NCI-H2107 (cell line): ENCODE measurements around the gene GPANK1.
A peak's percentile ranks its signal among the peaks of the same experiment; 100 is the strongest.
"Not testable (repeated sequence)": the region's sequence is repeated elsewhere in the genome, so short reads cannot be mapped to it uniquely, and the experiment has no call there.

Experiments used
- DNase-seq: peaks from one replicate; lab custom pipeline; 2025; lab: John Stamatoyannopoulos, UW

The GPANK1 gene

GRCh38 chr6:31664790-31665500, at the start of gene GPANK1:
GPANK1 (minus strand) TSS chr6:31664997; CDS start chr6:31664478, 519 bp downstream.
- peak; percentile 79 for DNase-seq

GRCh38 chr6:31713991-31714684, 49.3 kb upstream of the GPANK1 start:
- no peak for DNase-seq

- DNase-seq = no peak
These were observed 48.7 kb upstream of the GPANK1 start for GRCh38 chr6:31713465-31713864.

DNA sequence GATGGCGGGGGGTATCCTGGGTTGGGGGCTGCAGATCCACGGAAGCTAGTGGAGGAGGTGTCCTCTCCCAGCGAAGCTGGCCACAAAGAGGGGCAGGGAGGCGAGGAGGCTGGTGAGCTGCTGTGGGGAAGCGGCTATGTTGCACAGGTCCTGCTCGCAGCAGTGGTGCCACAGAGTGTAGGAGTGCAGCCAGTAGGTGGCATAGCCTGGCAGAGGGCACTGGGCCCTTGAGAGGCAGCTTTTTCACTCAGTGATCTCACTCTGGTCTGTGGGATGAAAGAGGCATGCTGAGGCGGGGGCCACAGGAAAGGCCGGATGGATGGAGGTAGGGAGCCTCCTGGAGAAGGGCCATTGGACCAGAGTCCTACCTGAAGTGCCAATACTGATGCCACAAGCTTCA, 47.5 kb upstream of the GPANK1 start:
- no peak for DNase-seq

DNA sequence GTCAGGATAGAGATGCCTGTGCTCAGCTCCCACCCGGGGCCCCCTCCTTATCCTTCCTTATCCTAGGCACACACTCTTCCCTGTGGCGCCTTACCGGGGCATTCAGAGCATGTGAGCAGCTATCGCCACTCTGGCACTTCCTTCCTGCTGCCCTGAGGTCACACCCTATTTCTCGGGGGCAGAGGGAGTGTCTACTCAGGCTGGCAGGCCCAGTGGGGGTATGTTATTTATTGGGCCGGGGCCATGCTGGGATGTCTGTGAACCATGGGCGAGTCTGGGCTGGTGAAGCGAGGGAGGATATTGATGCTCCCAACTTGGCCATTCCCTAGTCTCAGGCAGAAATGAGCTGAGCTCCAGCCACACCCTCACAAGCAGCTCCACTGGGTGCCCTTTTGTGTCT, 46.4 kb upstream of the GPANK1 start:
- no peak for DNase-seq

DNA sequence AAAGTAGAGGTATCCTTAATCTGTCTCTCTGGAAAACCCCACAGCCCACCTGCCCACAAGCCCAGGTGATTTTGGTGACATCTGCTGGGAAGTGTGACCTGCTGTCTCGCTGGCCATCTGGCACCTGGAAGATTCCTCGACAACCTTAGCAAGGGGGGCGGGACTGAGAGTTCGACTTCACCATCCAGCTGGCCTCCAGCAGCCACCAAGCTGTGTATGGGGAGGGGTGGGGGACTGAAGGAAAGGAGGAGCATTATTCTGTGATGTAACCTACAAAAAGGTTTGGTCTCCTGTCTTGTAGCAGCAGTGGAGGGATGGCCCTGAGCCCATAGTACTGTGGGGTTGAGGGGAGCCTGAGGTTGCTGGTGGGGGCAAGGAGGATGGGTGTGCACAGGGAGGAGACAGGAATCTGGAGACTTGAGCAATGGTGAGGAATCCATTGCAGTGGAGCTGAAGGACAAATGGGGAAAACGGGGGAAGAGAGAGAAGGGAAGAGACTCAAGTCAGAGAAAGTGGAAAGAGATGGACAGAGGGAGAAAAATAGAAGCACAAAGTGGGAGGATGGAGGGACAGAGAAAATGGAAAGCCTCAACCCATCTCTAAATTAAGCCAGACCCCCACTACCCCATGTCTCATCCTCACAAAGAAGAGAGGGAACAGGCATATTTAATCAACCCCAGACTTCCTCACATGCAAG, 45.9 kb upstream of the GPANK1 start:
- DNase-seq = no peak

GRCh38 chr6:31709157-31709556, 44.4 kb upstream of the GPANK1 start:
- DNase-seq = not testable (repeated sequence)

- DNase-seq = no peak
These were observed 43.4 kb upstream of the GPANK1 start for GRCh38 chr6:31708224-31708623.

GRCh38 chr6:31707701-31708100, 42.9 kb upstream of the GPANK1 start:
- no peak for DNase-seq

- DNase-seq = no peak
These were observed 41.8 kb upstream of the GPANK1 start, which contains the start of gene LY6G6F for GRCh38 chr6:31706599-31706998. LY6G6F (plus strand) TSS chr6:31706866; CDS start chr6:31706907, 41 bp downstream.

DNA sequence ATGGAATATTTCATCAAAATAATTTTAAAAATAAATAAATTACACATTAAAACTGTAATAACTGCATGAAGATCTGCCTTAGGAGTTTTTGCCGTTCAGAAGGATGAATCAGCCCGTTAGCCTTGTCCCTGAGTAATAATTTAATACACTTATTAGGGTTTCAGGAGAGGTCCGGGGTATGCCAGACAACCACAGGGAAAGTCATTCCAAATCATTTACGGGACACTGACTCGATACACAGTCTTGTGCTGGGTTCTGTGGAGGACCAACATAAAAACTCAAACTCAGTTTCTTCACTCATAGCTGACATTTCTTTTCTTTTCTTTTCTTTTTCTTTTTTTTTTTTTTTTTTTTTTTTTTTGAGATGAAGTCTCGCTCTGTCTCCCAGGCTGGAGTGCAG, 41.1 kb upstream of the GPANK1 start:
- DNase-seq = no peak

GRCh38 chr6:31702819-31703716, 38.3 kb upstream of the GPANK1 start, which contains the start of gene ABHD16A:
ABHD16A (minus strand) TSS chr6:31703324; CDS start chr6:31703281, 43 bp downstream.
- peak; percentile 71 for DNase-seq

DNA sequence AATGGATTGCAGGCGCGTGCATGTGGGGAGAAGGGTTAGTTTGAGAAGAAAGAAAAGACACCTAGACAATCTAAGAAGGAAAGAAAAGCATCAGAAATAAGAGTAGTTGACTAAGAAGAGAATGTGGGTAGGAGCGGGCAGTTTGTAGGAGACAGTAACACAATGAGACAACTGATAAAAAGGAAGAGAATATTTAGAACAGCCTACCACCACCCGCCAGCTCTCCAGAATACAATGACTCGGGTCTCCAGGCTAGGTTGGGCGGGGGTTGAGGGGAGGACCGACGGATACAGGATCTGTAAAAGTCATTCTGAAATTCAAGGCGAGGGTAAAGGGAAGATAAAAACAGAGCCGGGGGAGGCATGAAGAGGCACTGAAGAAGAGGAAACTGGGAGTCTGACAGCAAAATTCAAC, 37.6 kb upstream of the GPANK1 start:
- no peak for DNase-seq

GRCh38 chr6:31701666-31702404, 37.0 kb upstream of the GPANK1 start:
- no peak for DNase-seq

DNA sequence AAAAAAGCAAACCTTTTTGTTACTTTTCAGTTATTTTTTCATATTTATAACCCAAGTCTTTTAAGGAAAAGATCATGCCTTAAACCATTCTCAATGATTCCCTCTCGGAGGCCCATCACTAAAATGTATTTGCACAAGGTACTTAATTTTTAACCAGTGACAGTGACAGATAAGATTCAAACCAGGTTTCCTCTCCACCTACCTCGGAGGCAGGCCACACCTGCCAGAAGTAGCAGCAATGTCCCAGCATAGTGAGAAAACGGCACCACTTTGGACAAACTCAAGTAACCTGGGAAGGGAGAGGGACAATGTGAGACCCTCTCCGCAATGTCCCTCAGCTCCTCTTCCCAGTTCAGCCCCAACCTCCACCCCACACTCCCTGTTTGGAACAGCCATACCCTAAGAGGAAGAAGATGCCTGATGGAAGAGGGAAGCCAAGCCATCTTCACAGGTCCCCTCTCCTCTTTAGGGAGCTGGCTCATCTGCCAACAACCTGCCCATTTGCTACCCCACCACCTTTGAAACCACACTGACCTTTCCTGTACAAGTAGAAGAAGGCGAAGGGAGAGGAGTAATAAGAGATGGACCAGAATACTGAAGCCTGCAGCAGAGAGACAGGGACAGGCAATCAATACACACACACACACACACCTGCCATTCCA, 36.1 kb upstream of the GPANK1 start:
- no peak for DNase-seq

DNA sequence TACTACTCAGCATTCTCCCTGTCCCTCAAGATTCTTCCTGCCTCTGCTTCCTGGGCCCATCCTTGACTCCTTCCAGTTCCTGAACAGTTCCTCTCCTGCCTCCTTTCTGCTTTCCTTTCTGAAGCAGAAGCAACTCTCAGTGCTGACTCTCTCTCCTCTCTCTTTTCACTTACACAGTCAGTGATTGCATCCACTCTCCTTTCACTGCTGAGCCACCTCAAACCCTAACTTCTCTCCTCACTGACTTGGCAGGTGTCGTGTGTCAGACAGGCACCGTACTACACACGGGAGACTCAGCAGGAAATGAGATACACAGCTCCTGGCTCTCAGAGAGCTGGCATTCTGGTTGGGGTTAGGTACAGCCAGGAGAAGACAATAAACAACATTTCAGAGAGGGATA, 32.8 kb upstream of the GPANK1 start:
- no peak for DNase-seq

- DNase-seq = no peak
These were observed 28.7 kb upstream of the GPANK1 start for GRCh38 chr6:31693535-31693934.

DNA sequence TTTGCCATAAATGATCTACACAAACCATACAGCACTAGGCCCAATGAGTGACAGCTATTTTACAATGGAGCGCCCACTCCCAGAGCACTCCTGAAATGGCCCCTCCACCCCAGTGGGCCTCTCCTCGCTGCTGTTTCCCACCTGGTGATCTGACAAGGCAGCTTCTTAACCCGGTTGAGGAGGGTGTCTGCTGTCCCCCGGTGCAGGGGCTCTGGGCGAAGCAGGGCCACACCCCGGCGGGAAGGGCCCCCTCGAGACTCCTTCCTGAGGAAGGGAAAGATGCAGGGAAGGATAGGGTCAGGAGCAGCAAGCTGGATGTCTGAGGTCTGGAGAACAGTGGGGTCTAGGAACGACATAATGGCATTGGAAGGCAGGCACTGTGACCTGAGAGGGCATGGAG, 28.1 kb upstream of the GPANK1 start:
- DNase-seq = no peak

DNA sequence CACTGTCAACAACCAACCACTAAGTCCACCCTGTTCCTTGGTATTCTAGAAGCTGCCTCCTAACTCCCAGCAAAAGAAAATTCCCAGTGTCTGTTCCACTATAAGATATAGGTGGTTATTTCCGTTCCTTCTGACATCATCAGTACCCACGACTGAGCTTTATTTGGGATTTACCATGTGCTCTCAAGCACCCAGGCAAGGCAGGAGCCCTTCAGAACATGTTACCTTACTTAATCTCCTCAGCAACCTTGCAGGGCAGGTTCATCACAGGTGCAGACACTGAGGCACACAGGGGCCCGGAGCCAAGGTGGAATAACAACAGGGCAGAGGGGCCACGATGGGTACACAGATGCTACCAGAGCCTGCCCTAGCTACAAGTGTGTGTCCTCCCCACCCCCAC, 27.6 kb upstream of the GPANK1 start:
- no peak for DNase-seq

- no peak for DNase-seq
These were observed 26.8 kb upstream of the GPANK1 start for GRCh38 chr6:31691564-31692108.
